Left renal pelvis (tissue), 4 donors: ENCODE measurements around the gene BNC2. TPM values are rescaled to one million over a fixed set of nuclear protein-coding genes. Genes with fewer than 3 reads are reported as not detected.
"Not testable (repeated sequence)": the region's sequence is repeated elsewhere in the genome, so short reads cannot be mapped to it uniquely, and the experiment has no call there.

Source experiments
- DNase-seq, 4 donors: peaks; one replicate each; pipeline ENCODE4 v3.0.0-alpha.2; 2013; ENCODE audit warnings: low read depth in 4 of 4, low spot score in 3 of 4
- polyA plus RNA-seq, 4 donors: library from polyadenylated mRNA; unstranded; fragments of 120-200 nt; gene quantifications; one replicate each; pipeline ENCODE4 v1.2.1, GENCODE V29; 2013; ENCODE audit not compliant: insufficient read length in 4 of 4

Gene BNC2
- polyA plus RNA-seq, 4 donors: 8.2 to 47.7 (median 9.3) TPM

- DNase-seq: no peak
Observed at GRCh38 chr9:16524078-16524477, 346.4 kb downstream of the BNC2 start.

DNA sequence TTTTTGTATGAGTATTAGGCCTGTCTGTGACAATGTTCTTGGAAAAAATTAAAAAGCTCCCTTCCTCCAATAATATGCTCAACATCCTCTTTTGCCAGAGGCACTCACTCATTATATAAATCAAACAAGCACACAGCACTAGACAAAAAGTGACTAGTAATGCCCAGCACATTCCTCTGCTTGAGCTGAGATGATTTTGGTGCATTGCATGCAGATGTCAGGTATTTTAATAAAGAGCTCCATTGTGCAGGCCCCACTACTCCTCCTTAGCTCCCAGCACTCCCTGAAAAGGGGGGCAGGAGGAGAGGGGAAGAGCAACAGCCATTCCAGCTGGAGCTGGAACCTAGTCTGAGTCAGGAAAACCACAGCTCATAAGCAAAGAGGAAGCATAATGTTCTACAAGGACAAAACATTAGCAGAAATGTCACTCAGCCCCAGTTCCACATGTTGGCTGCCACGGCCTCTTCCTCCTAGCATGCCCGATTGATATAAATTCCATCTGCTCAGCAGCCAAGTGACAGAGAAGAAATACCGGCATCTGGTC is 348.5 kb downstream of the BNC2 start:
- peak in 1 of 4 donors; percentile 36 for DNase-seq

DNA sequence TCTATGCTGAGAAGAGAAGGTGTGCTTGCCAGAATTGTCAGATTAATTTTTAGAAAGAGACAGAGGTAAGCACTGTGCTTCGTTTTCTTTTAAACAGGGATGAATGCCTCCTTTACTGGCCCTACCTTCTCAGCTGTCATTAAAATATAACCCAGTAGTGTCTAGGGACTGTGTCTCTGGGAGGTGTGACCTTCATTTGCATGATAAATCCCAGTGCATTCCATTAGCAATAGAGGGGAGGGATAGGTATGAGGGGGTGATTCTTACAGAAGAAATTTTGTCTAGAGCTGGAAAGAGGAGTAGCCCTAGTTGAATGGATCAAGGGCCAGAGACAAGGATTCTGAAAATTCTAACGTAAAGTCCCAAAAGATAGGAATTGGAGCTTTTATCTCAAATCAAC is 351.5 kb downstream of the BNC2 start:
- DNase-seq: no peak

DNA sequence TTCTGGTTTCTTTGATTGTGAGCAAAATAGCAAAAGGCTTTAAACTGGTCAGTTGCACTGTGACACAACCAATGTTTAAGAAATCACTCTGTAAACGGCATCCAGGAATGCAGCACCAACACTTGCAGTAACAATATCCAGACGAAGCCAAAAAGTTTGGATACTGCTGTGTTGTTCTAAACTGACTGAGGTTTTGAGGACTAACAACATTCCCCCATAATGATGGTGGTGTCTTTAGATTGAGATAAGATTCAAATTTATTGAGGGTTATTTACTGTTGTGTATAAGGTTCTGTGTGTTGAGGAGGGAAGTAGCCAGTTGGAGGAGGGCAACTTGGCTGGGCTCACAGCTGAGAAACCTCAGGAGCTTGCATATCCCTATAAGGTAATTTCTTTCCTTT is 353.6 kb downstream of the BNC2 start:
- no peak for DNase-seq

DNA sequence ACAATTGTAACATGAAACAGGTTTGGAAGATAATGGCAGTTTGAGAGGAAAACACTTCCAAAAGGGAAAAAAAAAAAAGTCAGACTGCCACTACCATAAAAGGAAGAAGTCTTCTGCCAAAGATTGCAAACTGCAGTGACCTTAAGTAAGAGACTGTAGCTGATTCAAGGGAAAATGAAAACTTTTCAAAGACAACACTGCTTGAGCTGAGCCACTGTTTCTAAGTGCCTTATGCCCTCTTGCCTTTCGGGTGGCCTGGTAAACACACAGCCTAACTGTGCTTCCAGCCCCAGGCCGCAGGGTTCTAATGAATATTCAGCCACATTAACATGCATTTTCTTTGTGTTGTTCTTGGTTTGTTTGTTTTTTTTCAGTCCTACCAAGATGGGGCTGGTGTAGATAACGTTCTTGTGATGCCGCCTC is 354.6 kb downstream of the BNC2 start:
- DNase-seq: peak in 1 of 4 donors; percentile 31

- DNase-seq: no peak
Observed at GRCh38 chr9:16515207-16515606, 355.3 kb downstream of the BNC2 start.

GRCh38 chr9:16514131-16514530 is 356.3 kb downstream of the BNC2 start:
- no peak for DNase-seq

- DNase-seq: no peak
Observed at GRCh38 chr9:16512281-16512680, 358.2 kb downstream of the BNC2 start.

- DNase-seq: no peak
Observed at GRCh38 chr9:16510482-16510881, 360.0 kb downstream of the BNC2 start.

GRCh38 chr9:16509997-16510396 is 360.5 kb downstream of the BNC2 start:
- no peak for DNase-seq

GRCh38 chr9:16505199-16505598 is 365.3 kb downstream of the BNC2 start:
- no peak for DNase-seq

DNA sequence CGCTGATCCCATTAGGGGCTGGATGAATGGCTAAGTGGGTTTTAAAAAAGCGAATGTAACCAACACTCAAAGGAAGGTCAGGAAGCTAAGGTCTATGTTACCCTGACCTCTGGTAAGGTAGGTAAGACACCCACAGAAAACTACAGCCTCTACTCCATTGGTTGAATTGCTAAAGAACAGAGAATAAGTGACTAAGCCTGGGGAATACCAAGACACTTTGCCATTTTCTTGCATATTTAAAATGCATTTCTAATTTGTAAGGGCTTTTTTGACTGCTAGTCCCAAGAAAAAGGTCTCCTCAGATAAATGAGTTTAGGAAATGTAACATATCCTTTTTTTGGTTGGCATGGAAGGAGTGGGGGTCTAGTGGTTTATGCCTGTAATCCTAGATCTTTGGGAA is 368.7 kb downstream of the BNC2 start:
- DNase-seq: no peak

DNA sequence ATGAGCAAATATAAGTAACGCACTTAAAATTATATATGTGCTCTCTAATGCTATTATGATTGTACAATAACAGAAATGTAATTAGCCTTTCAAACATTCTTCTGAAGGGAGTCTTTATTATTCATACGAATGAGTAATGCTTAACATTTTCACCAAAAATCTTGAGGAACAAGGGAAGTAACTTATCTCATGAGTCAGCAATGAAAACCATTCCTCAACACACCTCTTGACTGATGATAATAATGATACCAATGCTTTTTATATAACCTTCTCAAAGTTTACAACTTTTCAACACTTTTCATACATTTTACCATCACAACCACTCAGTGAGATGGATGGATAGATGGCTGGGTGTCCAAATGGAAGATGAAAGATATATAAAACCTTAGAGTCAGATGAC is 369.3 kb downstream of the BNC2 start:
- DNase-seq: no peak

DNA sequence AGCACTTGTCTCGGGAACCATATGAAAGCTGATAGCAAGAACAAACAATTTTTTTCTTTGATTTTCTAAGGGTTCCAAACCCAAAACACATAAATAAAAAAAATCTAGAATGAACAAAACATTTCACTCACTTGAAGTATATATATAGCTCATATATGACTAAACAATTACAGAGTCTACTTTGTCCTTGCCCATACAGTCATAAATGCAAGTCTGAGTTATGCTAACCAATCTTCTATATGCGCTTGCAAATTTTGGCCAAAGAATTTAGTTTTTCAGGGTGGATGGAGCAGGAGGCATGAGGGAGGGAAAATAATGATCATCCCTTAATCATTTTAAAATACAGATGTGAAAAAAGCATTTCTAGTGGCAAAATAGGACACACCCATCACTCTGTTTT is 370.1 kb downstream of the BNC2 start:
- no peak for DNase-seq

GRCh38 chr9:16499892-16500291 is 370.6 kb downstream of the BNC2 start:
- no peak for DNase-seq

DNA sequence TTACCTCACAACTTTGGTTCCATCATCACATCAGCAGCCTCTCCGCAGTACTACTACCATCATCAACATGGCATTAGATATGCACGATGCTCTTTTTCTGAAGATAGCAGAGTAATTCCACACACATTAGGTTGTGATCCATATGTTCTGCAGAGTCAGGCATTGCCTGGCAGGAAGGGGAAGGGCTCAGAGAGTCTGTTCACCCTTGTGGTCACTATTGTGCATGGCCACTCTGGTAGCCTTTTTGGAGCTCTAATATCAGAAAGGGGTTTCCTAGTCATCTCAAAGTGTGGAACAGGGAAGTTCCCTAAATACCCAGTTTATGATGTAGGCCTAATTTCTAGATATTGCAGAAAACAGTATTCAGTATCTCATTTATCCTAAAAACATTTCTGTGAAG is 373.6 kb downstream of the BNC2 start:
- DNase-seq: no peak

- no peak for DNase-seq
Observed at GRCh38 chr9:16487915-16488314, 382.6 kb downstream of the BNC2 start.

DNA sequence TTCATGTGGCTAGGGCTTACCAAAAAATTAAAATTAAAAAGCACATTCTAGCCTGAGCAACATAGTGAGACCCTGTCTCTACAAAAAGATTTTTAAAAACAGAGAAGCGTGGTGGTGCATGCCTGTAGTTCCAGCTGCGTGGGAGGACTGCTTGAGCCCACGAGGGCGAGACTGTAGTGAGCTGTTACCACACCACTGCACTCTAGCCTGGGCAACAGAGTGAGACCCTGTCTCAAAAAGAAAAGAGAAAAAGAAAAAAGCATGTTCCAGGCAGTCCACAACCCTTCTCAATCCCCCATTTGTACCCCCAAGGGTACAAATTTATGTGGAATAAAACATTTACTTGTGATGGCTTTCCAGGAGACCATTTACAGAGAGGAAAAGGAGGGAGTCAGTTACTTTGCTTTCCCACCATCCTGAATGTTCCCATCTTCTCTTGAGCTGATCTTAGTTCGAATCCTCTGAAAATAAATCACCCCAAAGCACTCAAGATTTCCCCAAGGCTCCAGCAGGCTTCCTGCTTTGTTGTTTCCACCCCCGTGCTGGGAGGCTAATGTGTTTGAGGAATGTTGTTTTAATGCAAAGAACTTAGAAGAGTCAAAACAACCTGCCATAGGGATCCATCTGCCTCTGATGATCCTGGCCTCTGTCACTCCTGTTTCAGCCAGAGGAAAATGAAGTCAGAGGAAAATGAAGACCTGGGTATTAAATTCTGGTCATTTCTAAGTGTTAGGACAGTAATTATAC is 384.7 kb downstream of the BNC2 start:
- no peak for DNase-seq

DNA sequence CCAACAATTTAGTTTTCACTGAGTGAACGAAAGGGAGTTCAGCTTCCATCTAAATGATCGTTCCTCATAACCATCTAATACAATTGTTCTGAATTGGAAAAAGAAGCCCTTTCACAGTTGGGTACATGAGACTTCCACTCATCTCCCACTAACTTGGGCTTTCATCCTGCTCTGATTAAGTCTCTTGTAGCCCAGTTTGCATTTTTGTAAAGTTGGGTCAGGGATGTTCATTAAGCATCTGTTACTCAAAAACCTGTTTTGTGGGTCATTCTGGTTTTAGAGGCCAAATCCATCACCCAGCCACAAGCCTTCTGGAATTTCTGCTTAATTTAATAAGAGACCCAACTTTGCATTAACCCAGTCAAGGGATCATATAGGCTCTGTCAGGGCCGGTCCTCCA is 385.3 kb downstream of the BNC2 start:
- DNase-seq: no peak

DNA sequence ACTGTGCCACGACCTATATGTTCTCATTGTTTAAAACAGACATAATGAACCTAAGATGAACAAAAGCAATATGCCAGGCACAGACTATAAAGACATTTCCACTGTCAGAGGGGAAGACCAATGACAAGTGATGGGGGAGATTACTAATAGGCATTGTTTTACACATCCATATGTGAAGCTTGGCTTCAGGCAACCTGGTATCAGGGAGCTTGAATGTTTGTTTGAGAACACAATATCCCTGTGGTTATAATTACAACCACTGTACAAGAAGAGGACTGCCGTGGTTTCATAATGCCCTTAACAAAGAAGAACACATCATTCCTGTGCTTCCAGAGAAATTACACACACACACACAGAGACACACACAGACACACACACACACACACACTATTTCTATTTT is 385.7 kb downstream of the BNC2 start:
- no peak for DNase-seq

DNA sequence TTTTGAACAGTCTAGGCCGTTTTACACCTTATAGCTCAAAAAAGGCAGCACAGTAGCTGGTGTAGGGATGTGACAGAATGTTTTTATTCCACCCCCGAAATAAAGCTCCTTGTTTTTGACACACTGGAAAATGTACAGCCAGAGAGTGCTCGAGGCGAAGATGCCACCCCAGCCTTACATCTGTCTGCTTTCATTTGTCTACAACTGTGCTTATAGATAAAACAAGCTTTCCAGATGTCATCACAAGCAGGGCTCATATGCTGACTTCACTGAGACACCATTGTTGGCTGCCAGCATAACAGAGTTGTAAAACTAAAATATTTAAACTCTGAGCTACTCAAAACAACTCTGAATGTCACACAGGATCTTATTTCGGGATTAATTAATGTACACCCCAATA is 386.3 kb downstream of the BNC2 start:
- no peak for DNase-seq

GRCh38 chr9:16482764-16483163 is 387.7 kb downstream of the BNC2 start:
- DNase-seq: no peak

DNA sequence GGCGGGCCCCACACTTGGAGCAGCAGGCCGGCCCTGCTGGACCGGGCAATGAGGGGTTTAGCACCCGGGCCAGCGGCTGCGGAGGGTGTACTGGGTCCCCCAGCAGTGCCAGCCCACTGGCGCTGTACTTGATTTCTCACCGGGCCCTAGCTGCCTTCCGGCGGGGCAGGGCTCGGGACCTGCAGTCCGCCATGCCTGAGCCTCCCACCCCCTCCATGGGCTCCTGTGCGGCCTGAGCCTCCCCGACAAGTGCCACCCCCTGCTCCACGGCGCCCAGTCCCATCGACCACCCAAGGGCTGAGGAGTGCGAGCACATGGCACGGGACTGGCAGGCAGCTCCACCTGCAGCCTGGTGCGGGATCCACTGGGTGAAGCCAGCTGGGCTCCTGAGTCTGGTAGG is 389.9 kb downstream of the BNC2 start:
- not testable (repeated sequence) for DNase-seq
